ENCODE results near the gene C1orf185.

The C1orf185 gene

GRCh38 chr1:51071291-51072042, 30.6 kb upstream of the C1orf185 start:
- DNase-seq (ENCODE audit: low spot score) = no peak
- in situ Hi-C loops (cut with MboI; ENCODE audit: low pct_unique_long_range_greater_than_20kb, low sequenced_read_pairs, unreplicated experiment) = no loop called here
- TF ChIP-seq CTCF (IDR thresholded peaks at IDR 0.05; ENCODE audit: extremely low read depth, insufficient read depth, missing control alignments) = no peak

GRCh38 chr1:51072043-51072439, 30.0 kb upstream of the C1orf185 start:
- in situ Hi-C loops (cut with MboI; ENCODE audit: low pct_unique_long_range_greater_than_20kb, low sequenced_read_pairs, unreplicated experiment) = no loop called here
- DNase-seq (ENCODE audit: low spot score) = no peak
- TF ChIP-seq CTCF (IDR thresholded peaks at IDR 0.05; ENCODE audit: extremely low read depth, insufficient read depth, missing control alignments) = no peak

GRCh38 chr1:51072651-51073050, 29.4 kb upstream of the C1orf185 start:
- in situ Hi-C loops (cut with MboI; ENCODE audit: low pct_unique_long_range_greater_than_20kb, low sequenced_read_pairs, unreplicated experiment) = no loop called here
- DNase-seq (ENCODE audit: low spot score) = no peak
- no peak for TF ChIP-seq CTCF (IDR thresholded peaks at IDR 0.05; ENCODE audit: extremely low read depth, insufficient read depth, missing control alignments)

GRCh38 chr1:51073456-51073855, 28.6 kb upstream of the C1orf185 start:
- DNase-seq (ENCODE audit: low spot score) = no peak
- in situ Hi-C loops (cut with MboI; ENCODE audit: low pct_unique_long_range_greater_than_20kb, low sequenced_read_pairs, unreplicated experiment) = no loop called here
- TF ChIP-seq CTCF (IDR thresholded peaks at IDR 0.05; ENCODE audit: extremely low read depth, insufficient read depth, missing control alignments) = no peak

- in situ Hi-C loops (cut with MboI; ENCODE audit: low pct_unique_long_range_greater_than_20kb, low sequenced_read_pairs, unreplicated experiment) = loop anchor here (10.0 kb wide), 1 partner anchor 98 kb away; no protein-coding TSS in a partner anchor
- no peak for TF ChIP-seq CTCF (IDR thresholded peaks at IDR 0.05; ENCODE audit: extremely low read depth, insufficient read depth, missing control alignments)
- no peak for DNase-seq (ENCODE audit: low spot score)
These were observed 15.3 kb upstream of the C1orf185 start for GRCh38 chr1:51086496-51087271.

GRCh38 chr1:51088474-51088873, 13.6 kb upstream of the C1orf185 start:
- peak; percentile 44 for TF ChIP-seq CTCF (IDR thresholded peaks at IDR 0.05; ENCODE audit: extremely low read depth, insufficient read depth, missing control alignments)
- peak; percentile 28 for DNase-seq (ENCODE audit: low spot score)
- in situ Hi-C loops (cut with MboI; ENCODE audit: low pct_unique_long_range_greater_than_20kb, low sequenced_read_pairs, unreplicated experiment) = loop anchor here (10.0 kb wide), 1 partner anchor 96 kb away; no protein-coding TSS in a partner anchor

All from GM13977 (cell line).